HCT116 (cell line): ENCODE measurements around the gene ZNF214. TPM values are rescaled to one million over a fixed set of nuclear protein-coding genes. Genes with fewer than 3 reads are reported as not detected.

Experiments used
- ATAC-seq: fragments of 200-7000 bp; cut with Tn5 transposase; 2 replicates; pipeline ENCODE4 v1.9.1; 2020; ENCODE audit warnings: mild to moderate bottlenecking, moderate library complexity
- BruUV-seq: library from RNA; stranded (reverse); fragments of 400-500 nt; replicated peaks from 2 replicates; lab custom pipeline; 2021; lab: Mats Ljungman, UMichigan
- CTCF ChIA-PET: fragments of 300-600 bp; sonication (Branson Sonifier 250); formaldehyde crosslinking; loops from one replicate; lab custom pipeline; 2021; ENCODE audit warnings: antibody characterized with exemption; lab: Charles Lee
- POLR2A ChIA-PET: fragments of 300-600, 350-600 bp; sonication (Branson Sonifier 250); formaldehyde crosslinking; loops from one replicate; lab custom pipeline; 2021; ENCODE audit warnings: antibody characterized with exemption; lab: Charles Lee
- RAD21 ChIA-PET, 2 experiments: fragments of 300-600 bp; sonication (Branson Sonifier 250); formaldehyde crosslinking; loops; one replicate each; lab custom pipeline; 2023; ENCODE audit warnings: low total read pairs in 2 of 2; ENCODE audit not compliant: uncharacterized antibody in 2 of 2, unreplicated experiment in 2 of 2, low non-redundant PET in 1 of 2; lab: Charles Lee
- DNase-seq: peaks from one replicate; pipeline ENCODE4 v3.0.0-alpha.2; 2010; ENCODE audit warnings: low read depth, low spot score
- H2AFZ ChIP-seq: fragments of 200-600 bp; shearing (Covaris generic), sonication (generic); 2 replicates; pipeline ENCODE4 v1.6.1; 2017; ENCODE audit warnings: low read depth, mixed run types, mixed read lengths, antibody characterized with exemption, low read length; ENCODE audit not compliant: poor library complexity, severe bottlenecking
- H3K27ac ChIP-seq: 2 replicates; pipeline ENCODE4 v1.5.1; 2012; ENCODE audit warnings: low read depth, low read length
- H3K27me3 ChIP-seq: fragments of 200-600 bp; sonication (generic); 2 replicates; pipeline ENCODE4 v1.6.1; 2016; ENCODE audit warnings: mixed run types, low read length, mixed read lengths; ENCODE audit not compliant: insufficient read depth
- H3K36me3 ChIP-seq, 2 experiments: fragments of 200-500 bp in 1 of 2; fragments of 200-600 bp in 1 of 2; sonication (Bioruptor generic) in 1 of 2; sonication (generic) in 1 of 2; 2 replicates each; pipeline versions ENCODE4 v1.5.1 to v1.6.1; 2014 to 2016; ENCODE audit warnings: low read length in 2 of 2, inconsistent platforms in 1 of 2, mixed read lengths in 1 of 2, mixed run types in 1 of 2; ENCODE audit not compliant: insufficient read depth in 2 of 2, control insufficient read depth in 1 of 2
- H3K4me1 ChIP-seq, 2 experiments: fragments of 200-600 bp in 1 of 2; sonication (generic) in 1 of 2; 2 replicates each; pipeline versions ENCODE4 v1.5.1 to v1.6.1; 2012 to 2017; ENCODE audit warnings: low read length in 2 of 2, inconsistent platforms in 1 of 2, mild to moderate bottlenecking in 1 of 2, mixed read lengths in 1 of 2, mixed run types in 1 of 2, moderate library complexity in 1 of 2; ENCODE audit not compliant: insufficient read depth in 2 of 2, control insufficient read depth in 1 of 2
- H3K4me2 ChIP-seq: fragments of 200-600 bp; sonication (generic); 2 replicates; pipeline ENCODE4 v1.6.1; 2017; ENCODE audit warnings: mixed run types, low read length, mixed read lengths
- H3K4me3 ChIP-seq, 2 experiments: fragments of 200-600 bp in 1 of 2; sonication (generic) in 1 of 2; replicated peaks in 1 of 2; 2 replicates each; pipeline ENCODE4 v1.5.1; 2011 to 2016; ENCODE audit warnings: low read length in 2 of 2, control low read depth in 1 of 2, low read depth in 1 of 2, mild to moderate bottlenecking in 1 of 2, mixed read lengths in 1 of 2, mixed run types in 1 of 2
- H3K79me2 ChIP-seq: fragments of 200-600 bp; sonication (generic); 2 replicates; pipeline ENCODE4 v1.6.1; 2017; ENCODE audit warnings: mild to moderate bottlenecking, mixed run types, low read length, moderate library complexity, mixed read lengths; ENCODE audit not compliant: insufficient read depth
- H3K9ac ChIP-seq: fragments of 200-600 bp; sonication (generic); 2 replicates; pipeline ENCODE4 v1.6.1; 2016; ENCODE audit warnings: low read length, mixed read lengths
- H3K9me2 ChIP-seq: fragments of 200-600 bp; sonication (generic), shearing (Covaris generic); 2 replicates; pipeline ENCODE4 v1.6.1; 2017; ENCODE audit warnings: mixed run types, mild to moderate bottlenecking, moderate library complexity; ENCODE audit not compliant: insufficient read depth
- H3K9me3 ChIP-seq, 2 experiments: fragments of 200-500 bp in 1 of 2; fragments of 200-600 bp in 1 of 2; sonication (Bioruptor generic) in 1 of 2; sonication (generic) in 1 of 2; 2 replicates each; pipeline ENCODE4 v1.6.1; 2014 to 2017; ENCODE audit warnings: low read length in 2 of 2, mixed read lengths in 2 of 2, inconsistent platforms in 1 of 2, low read depth in 1 of 2, mild to moderate bottlenecking in 1 of 2, mixed run types in 1 of 2, moderate library complexity in 1 of 2; ENCODE audit not compliant: control insufficient read depth in 1 of 2, insufficient read depth in 1 of 2
- H4K20me1 ChIP-seq: fragments of 200-600 bp; sonication (generic), shearing (Covaris generic); 2 replicates; pipeline ENCODE4 v1.6.1; 2017; ENCODE audit warnings: mixed run types, mild to moderate bottlenecking, moderate library complexity; ENCODE audit not compliant: insufficient read depth
- ATF3 ChIP-seq: IDR thresholded peaks from 2 replicates; pipeline ENCODE4 v1.6.1; 2012
- CBX3 ChIP-seq: IDR thresholded peaks from 2 replicates; pipeline ENCODE4 v1.6.1; 2012; ENCODE audit warnings: low read depth
- CEBPB ChIP-seq: IDR thresholded peaks from 2 replicates; pipeline ENCODE4 v1.6.1; 2012; ENCODE audit warnings: low read depth
- ELF1 ChIP-seq: IDR thresholded peaks from 2 replicates; pipeline ENCODE4 v1.6.1; 2012; ENCODE audit warnings: low read depth, borderline replicate concordance
- EZH2 ChIP-seq: fragments of 200-600 bp; sonication (generic); IDR thresholded peaks from 2 replicates; pipeline ENCODE4 v1.6.1; 2017; ENCODE audit warnings: antibody characterized with exemption, mixed run types
- EZH2phosphoT487 ChIP-seq: fragments of 200-600 bp; IDR thresholded peaks from 2 replicates; pipeline ENCODE4 v1.6.1; 2018; ENCODE audit warnings: antibody characterized with exemption, borderline replicate concordance
- FOSL1 ChIP-seq: IDR thresholded peaks from 2 replicates; pipeline ENCODE4 v1.6.1; 2012; ENCODE audit warnings: low read depth
- JUND ChIP-seq: IDR thresholded peaks from 2 replicates; pipeline ENCODE4 v1.6.1; 2012
- MAX ChIP-seq: IDR thresholded peaks from 2 replicates; pipeline ENCODE4 v1.6.1; 2012
- POLR2A ChIP-seq: IDR thresholded peaks from 2 replicates; pipeline ENCODE4 v1.7.0; 2011; ENCODE audit warnings: borderline replicate concordance; ENCODE audit not compliant: insufficient read depth, insufficient read length; ENCODE audit errors: extremely low read depth
- POLR2AphosphoS5 ChIP-seq: IDR thresholded peaks from 2 replicates; pipeline ENCODE4 v1.6.1; 2011; ENCODE audit warnings: mild to moderate bottlenecking, low read depth, low read length, moderate library complexity
- SIN3A ChIP-seq: IDR thresholded peaks from 2 replicates; pipeline ENCODE4 v1.6.1; 2012; ENCODE audit warnings: low read depth
- SRF ChIP-seq: IDR thresholded peaks from 2 replicates; pipeline ENCODE4 v1.6.1; 2012; ENCODE audit warnings: low read depth
- TCF7L2 ChIP-seq: IDR thresholded peaks from 2 replicates; pipeline ENCODE4 v1.7.0; 2011; ENCODE audit warnings: borderline replicate concordance, inconsistent platforms; ENCODE audit not compliant: insufficient read depth, insufficient read length; ENCODE audit errors: extremely low read depth
- YY1 ChIP-seq: IDR thresholded peaks from 2 replicates; pipeline ENCODE4 v1.6.1; 2011; ENCODE audit warnings: low read length, low read depth, moderate library complexity, mild to moderate bottlenecking; ENCODE audit not compliant: insufficient replicate concordance; ENCODE audit errors: extremely low read depth
- ZFX ChIP-seq: fragments of 450-650 bp; IDR thresholded peaks from 2 replicates; pipeline ENCODE4 v1.6.1; 2017
- intact Hi-C: fragments of 100-400 bp; cut with micrococcal nuclease; formaldehyde crosslinking; loops from 2 replicates; pipeline ENCODE4 v1.10.0; 2022
- total RNA-seq: library from RNA; stranded (reverse); gene quantifications from one replicate; pipeline ENCODE4 v1.2.1, GENCODE V29; 2021; ENCODE audit not compliant: unreplicated experiment

ZNF214 gene
- total RNA-seq, 1 experiment from 2014 or later = 2.1 TPM

- BruUV-seq = no TSS peak
- no peak for DNase-seq
- Histone ChIP-seq H3K36me3 (no peaks in the 10 kb centered on the region), H3K79me2 (no peaks in the 10 kb centered on the region), H3K4me2 (no peak overlapping the region), H3K4me1 (no peaks in the 10 kb centered on the region), H3K9ac (no peak overlapping the region), H3K27ac (no peak overlapping the region), H2AFZ (no peak overlapping the region), H3K4me3 (no peak overlapping the region), H3K27me3 (no peaks in the 10 kb centered on the region), H3K9me2 (no peaks in the 10 kb centered on the region), H4K20me1 (no peaks in the 10 kb centered on the region), H3K9me3 (no peaks in the 10 kb centered on the region)
- intact Hi-C loops = no loop called here
- ChIA-PET CTCF (no interaction called here), RAD21 (no interaction called here), POLR2A (no interaction called here)
- no peak for ATAC-seq
- TF ChIP-seq POLR2A = no peak
- TF ChIP-seq ELF1 = no peak
- no peak for TF ChIP-seq POLR2AphosphoS5
- no peak for TF ChIP-seq SRF
- no peak for TF ChIP-seq JUND
- no peak for TF ChIP-seq FOSL1
- TF ChIP-seq CEBPB = no peak
Observed at GRCh38 chr11:7031471-7031871, 11.3 kb upstream of the ZNF214 start.

- RAD21 ChIA-PET = no interaction called here
- no peaks in the 10 kb centered on the region for H3K27me3 ChIP-seq
- no peaks in the 10 kb centered on the region for H3K9me3 ChIP-seq
- no peak overlapping the region for H3K9ac ChIP-seq
- H3K4me2 ChIP-seq = no peak overlapping the region
- H2AFZ ChIP-seq = no peak overlapping the region
- TF ChIP-seq SIN3A = no peak
- no peak for TF ChIP-seq JUND
- TF ChIP-seq MAX = no peak
- TF ChIP-seq CBX3 = no peak
- no peak for TF ChIP-seq FOSL1
- no peak for TF ChIP-seq POLR2A
- TF ChIP-seq SRF = no peak
- TF ChIP-seq TCF7L2 = no peak
- no peak for TF ChIP-seq POLR2AphosphoS5
- no peak for TF ChIP-seq EZH2
- no peak for TF ChIP-seq ELF1
- TF ChIP-seq YY1 = no peak
- no peak for TF ChIP-seq EZH2phosphoT487
- TF ChIP-seq ATF3 = no peak
- no peak for TF ChIP-seq ZFX
- no peak for DNase-seq
- no peaks in the 10 kb centered on the region for H3K9me2 ChIP-seq
- no peak overlapping the region for H3K27ac ChIP-seq
- ATAC-seq = no peak
- H3K79me2 ChIP-seq = no peaks in the 10 kb centered on the region
- no TSS peak for BruUV-seq
- intact Hi-C loops = no loop called here
- POLR2A ChIA-PET = no interaction called here
- H3K4me3 ChIP-seq = no peak overlapping the region
- no peaks in the 10 kb centered on the region for H3K4me1 ChIP-seq
- H3K36me3 ChIP-seq = no peaks in the 10 kb centered on the region
- H4K20me1 ChIP-seq = no peaks in the 10 kb centered on the region
- CTCF ChIA-PET = no interaction called here
Observed at GRCh38 chr11:7030836-7031235, 10.7 kb upstream of the ZNF214 start.
